Tibial artery (tissue), 4 donors: Measurements from ENCODE around the gene SPDYC.
A peak's percentile ranks its signal among the peaks of the same experiment; 100 is the strongest.

Experiments used
- DNase-seq, 2 donors: peaks; one replicate each; pipeline ENCODE4 v3.0.0-alpha.2; 2019
- H3K27ac ChIP-seq, 2 donors: fragments of 200-600 bp; sonication (generic) in 1 of 2; 1 replicate in 1 of 2; 2 replicates in 1 of 2; pipeline ENCODE4 v1.5.1; 2018 to 2019; ENCODE audit warnings: mild to moderate bottlenecking in 1 of 2
- H3K27me3 ChIP-seq, 2 donors: fragments of 200-600 bp; sonication (generic) in 1 of 2; one replicate each; pipeline versions ENCODE4 v1.5.1 to v1.6.0; 2016 to 2019
- H3K36me3 ChIP-seq, 3 donors: fragments of 200-600 bp; sonication (generic) in 2 of 3; one replicate each; pipeline ENCODE4 v1.5.1; 2016 to 2019; ENCODE audit warnings: mild to moderate bottlenecking in 2 of 3
- H3K4me1 ChIP-seq, 4 donors: fragments of 200-600 bp; sonication (generic) in 2 of 4; 1 replicate in 3 of 4; 2 replicates in 1 of 4; pipeline ENCODE4 v1.5.1; 2016 to 2019
- H3K4me3 ChIP-seq, 2 donors: fragments of 200-600 bp; sonication (generic) in 1 of 2; 1 replicate in 1 of 2; 2 replicates in 1 of 2; pipeline ENCODE4 v1.5.1; 2018 to 2019; ENCODE audit warnings: mild to moderate bottlenecking in 2 of 2
- H3K9me3 ChIP-seq, 3 donors: fragments of 200-600 bp; sonication (generic) in 1 of 3; one replicate each; pipeline ENCODE4 v1.5.1; 2016 to 2019
- CTCF ChIP-seq, 2 experiments: fragments of 200-600 bp in 1 of 2; fragments of 450-650 bp in 1 of 2; IDR thresholded peaks; one replicate each; pipeline ENCODE4 v1.5.1; 2017 to 2019; ENCODE audit warnings: antibody characterized with exemption in 2 of 2, mild to moderate bottlenecking in 1 of 2, moderate library complexity in 1 of 2
- intact Hi-C: fragments of 100-400 bp; cut with DNase I; formaldehyde crosslinking; loops from one replicate; pipeline ENCODE4 v1.15.0; 2023; ENCODE audit warnings: low total_unique reads

SPDYC gene

DNA sequence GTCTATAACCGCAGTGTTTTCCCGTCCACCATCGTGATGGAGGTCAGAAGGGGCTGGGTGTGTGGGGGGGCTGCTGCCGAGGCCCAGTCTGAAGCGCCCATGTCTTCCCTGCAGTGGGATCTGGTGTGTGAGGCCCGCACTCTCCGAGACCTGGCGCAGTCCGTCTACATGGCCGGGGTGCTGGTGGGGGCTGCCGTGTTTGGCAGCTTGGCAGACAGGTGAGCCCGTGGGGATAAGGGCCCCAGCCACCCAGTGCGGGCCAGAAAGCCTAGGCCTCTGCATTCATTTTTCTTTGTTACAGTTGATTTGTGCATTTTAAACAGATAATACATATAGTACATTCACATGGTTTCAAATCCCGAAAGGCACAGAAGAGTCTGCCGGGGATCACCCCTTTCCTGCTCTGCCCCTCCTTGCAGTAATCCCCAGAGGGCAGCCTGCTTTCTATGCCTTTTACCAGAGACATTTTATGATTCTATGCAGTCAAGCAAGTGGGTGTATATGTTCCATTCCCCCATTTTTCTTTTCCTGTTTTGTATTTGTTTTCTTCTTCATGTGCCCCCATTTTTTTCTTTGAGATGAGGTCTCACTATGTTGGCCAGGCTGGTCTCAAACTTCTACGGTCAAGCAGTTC lies 44.3 kb downstream of the SPDYC start:
- Histone ChIP-seq H3K9me3 (no peaks in the 10 kb centered on the region), H3K4me3 (no peak overlapping the region), H3K4me1 (no peaks in the 10 kb centered on the region), H3K27me3 (no peaks in the 10 kb centered on the region), H3K36me3 (peaks cover 25 to 32% (median 28%) of the 10 kb centered on the region in 3 donors), H3K27ac (no peak overlapping the region)
- intact Hi-C loops: no loop called here
- TF ChIP-seq CTCF (IDR thresholded peaks at IDR 0.05): no peak
- peak in 1 of 2 donors; percentile 48 for DNase-seq

- no peak for TF ChIP-seq CTCF (IDR thresholded peaks at IDR 0.05)
- DNase-seq: no peak
Measured at GRCh38 chr11:65215441-65216076, 45.5 kb downstream of the SPDYC start.

GRCh38 chr11:65216830-65217229 lies 46.8 kb downstream of the SPDYC start:
- Histone ChIP-seq H3K4me1 (no peaks in the 10 kb centered on the region), H3K27ac (no peak overlapping the region), H3K36me3 (peaks cover under 1 to 7% (median 3%) of the 10 kb centered on the region in 3 donors), H3K9me3 (no peaks in the 10 kb centered on the region), H3K27me3 (no peaks in the 10 kb centered on the region), H3K4me3 (no peak overlapping the region)
- intact Hi-C loops: no loop called here
- peak in 1 of 2 donors; percentile 21 for DNase-seq
- no peak for TF ChIP-seq CTCF (IDR thresholded peaks at IDR 0.05)

More at GRCh38 chr11:65215441-65216076, 45.5 kb downstream of the SPDYC start:
- H3K27ac ChIP-seq: no peak overlapping the region
- H3K27me3 ChIP-seq: no peaks in the 10 kb centered on the region
- no peak overlapping the region for H3K4me3 ChIP-seq
- no peaks in the 10 kb centered on the region for H3K4me1 ChIP-seq
- no peaks in the 10 kb centered on the region for H3K9me3 ChIP-seq
- peaks cover 13 to 20% (median 15%) of the 10 kb centered on the region in 3 donors for H3K36me3 ChIP-seq
- intact Hi-C loops: no loop called here

- Histone ChIP-seq H3K36me3 (peaks cover 0 to under 1% (median 0%) of the 10 kb centered on the region in 3 donors), H3K9me3 (no peaks in the 10 kb centered on the region), H3K27me3 (no peaks in the 10 kb centered on the region), H3K27ac (no peak overlapping the region), H3K4me3 (no peak overlapping the region), H3K4me1 (no peaks in the 10 kb centered on the region)
- DNase-seq: peak in 1 of 2 donors; percentile 56
- no peak for TF ChIP-seq CTCF (IDR thresholded peaks at IDR 0.05)
- intact Hi-C loops: no loop called here
Measured at GRCh38 chr11:65217441-65218423, 47.7 kb downstream of the SPDYC start.

GRCh38 chr11:65218446-65218845 lies 48.4 kb downstream of the SPDYC start:
- no peak overlapping the region for H3K27ac ChIP-seq
- DNase-seq: no peak
- intact Hi-C loops: no loop called here
- peaks cover 0 to 7% (median 0%) of the 10 kb centered on the region in 3 donors for H3K36me3 ChIP-seq
- TF ChIP-seq CTCF (IDR thresholded peaks at IDR 0.05): no peak
- no peaks in the 10 kb centered on the region for H3K4me1 ChIP-seq
- H3K9me3 ChIP-seq: no peaks in the 10 kb centered on the region
- no peaks in the 10 kb centered on the region for H3K27me3 ChIP-seq
- no peak overlapping the region for H3K4me3 ChIP-seq
